ENCODE measurements around the gene SUFU. TPM values are rescaled to one million over a fixed set of nuclear protein-coding genes. Genes with fewer than 3 reads are reported as not detected.

Gene SUFU
- total and polyA plus RNA-seq, 2 of the 8 experiments (the other 6 are each of a cell fraction or from before 2014, with no cell fraction given), result 7.0 to 10.8 TPM

GRCh38 chr10:102652170-102652916 lies 148.6 kb downstream of the SUFU start (continued):
- TF ChIP-seq CTCF (IDR thresholded peaks at IDR 0.05; ENCODE audit: control extremely low read depth in 1 of 3, insufficient read depth in 1 of 3, low read depth in 1 of 3, low read length in 3 of 3) (no peak), ASH2L (IDR thresholded peaks at IDR 0.05; ENCODE audit: low read length) (no peak), RAD21 (IDR thresholded peaks at IDR 0.05 in 1 of 2, conservative IDR thresholded peaks at IDR 0.05 in 1 of 2; ENCODE audit: low read depth in 2 of 2, low read length in 2 of 2) (no peak), YY1 (IDR thresholded peaks at IDR 0.05; ENCODE audit: low read depth, low read length) (no peak), SP4 (IDR thresholded peaks at IDR 0.05; ENCODE audit: low read length) (no peak), HDAC2 (IDR thresholded peaks at IDR 0.05; ENCODE audit: borderline replicate concordance in 1 of 2, low read depth in 2 of 2, low read length in 2 of 2) (no peak)

Data from H1 (cell line).